Posterior vena cava (tissue), 2 donors: Measurements from ENCODE around the gene CYSLTR2. TPM values are rescaled to one million over a fixed set of nuclear protein-coding genes. Genes with fewer than 3 reads are reported as not detected.

Source experiments
- total RNA-seq, 2 donors: library from RNA; stranded (reverse); fragmentation: NEBNext Ultra II Directional; extraction: Animal tissue kit (Norgen Biotek cat#: 25700); gene quantifications; one replicate each; pipeline ENCODE4 v1.2.1, GENCODE V29; 2021
- donor health status: DM: yes; HTN: yes; CAD: no.
- donor health status: DM: yes; HTN: yes; CAD: no.

The CYSLTR2 gene
- total RNA-seq, 2 donors from 2014 or later = 0.86 to 2.2 TPM

Other genes starting within 250 kb of the CYSLTR2 start
- gene LPAR6, start 240.8 kb upstream of the CYSLTR2 start, total RNA-seq = 10 to 100 TPM; 30.9 to 40.1 TPM
- 10 to 100 TPM in 1 of 2 donors, 1 to 10 TPM in 1; 8.6 to 10.6 TPM for gene RCBTB2, start 120.8 kb upstream of the CYSLTR2 start, total RNA-seq